ENCODE measurements around the gene GAS2.

- TF ChIP-seq CTCF (IDR thresholded peaks at IDR 0.05) (no peak), POLR2A (IDR thresholded peaks at IDR 0.05) (no peak)
Observed at GRCh38 chr11:22742157-22742613, 75.8 kb downstream of the GAS2 start.
